Thymus (tissue), 11 donors: Measurements from ENCODE around the gene GPAT3. TPM values are rescaled to one million over a fixed set of nuclear protein-coding genes. Genes with fewer than 3 reads are reported as not detected.
A peak's percentile ranks its signal among the peaks of the same experiment; 100 is the strongest.

Experiments
- DNase-seq, 9 donors: peaks; one replicate each; pipeline ENCODE4 v3.0.0-alpha.2; 2013; ENCODE audit warnings: low spot score in 9 of 9, low read depth in 6 of 9, missing footprints in 1 of 9
- H3K27ac ChIP-seq, 2 donors: one replicate each; pipeline ENCODE4 v1.5.1; 2013; ENCODE audit warnings: control low read depth in 1 of 2, low read depth in 1 of 2, low read length in 1 of 2, mild to moderate bottlenecking in 1 of 2, moderate library complexity in 1 of 2
- H3K27me3 ChIP-seq, 2 donors: one replicate each; pipeline ENCODE4 v1.5.1; 2013; ENCODE audit warnings: low read length in 1 of 2; ENCODE audit not compliant: control insufficient read depth in 2 of 2, insufficient read depth in 1 of 2
- H3K36me3 ChIP-seq, 2 donors: one replicate each; pipeline ENCODE4 v1.5.1; 2013; ENCODE audit warnings: low read length in 1 of 2, mild to moderate bottlenecking in 1 of 2, moderate library complexity in 1 of 2; ENCODE audit not compliant: control insufficient read depth in 2 of 2, insufficient read depth in 2 of 2
- H3K4me1 ChIP-seq, 2 donors: one replicate each; pipeline ENCODE4 v1.5.1; 2013; ENCODE audit warnings: low read length in 2 of 2; ENCODE audit not compliant: control insufficient read depth in 2 of 2, insufficient read depth in 2 of 2
- H3K4me3 ChIP-seq, 2 donors: one replicate each; pipeline ENCODE4 v1.5.1; 2013; ENCODE audit warnings: low read length in 2 of 2, control low read depth in 1 of 2, mild to moderate bottlenecking in 1 of 2
- H3K9me3 ChIP-seq, 2 donors: one replicate each; pipeline ENCODE4 v1.5.1; 2013; ENCODE audit warnings: low read length in 1 of 2, mild to moderate bottlenecking in 1 of 2; ENCODE audit not compliant: control insufficient read depth in 2 of 2, insufficient read depth in 1 of 2
- WGBS: extraction: QIAGEN DNeasy Blood & Tissue Kit; methylation state at CpG from one replicate; pipeline ENCODE4 v1.1.7; 2013; 5-methylcytosine and 5-hydroxymethylcytosine counted together
- polyA plus RNA-seq: library from polyadenylated mRNA; stranded (reverse); fragments of 200-250 nt; gene quantifications from one replicate; pipeline ENCODE4 v1.2.3, GENCODE V29; 2013
- total RNA-seq: library from RNA; stranded (reverse); fragments of 120-200 nt; gene quantifications from one replicate; pipeline ENCODE4 v1.2.4, GENCODE V29; 2013
- donor health status: healthy.

GPAT3 gene
- total and polyA plus RNA-seq, 2 donors: 1.8 to 2.6 TPM

GRCh38 chr4:83582289-83582785 is 46.4 kb downstream of the GPAT3 start:
- H3K4me3 ChIP-seq: no peak overlapping the region
- 86% methylated on average over 7 of the region's 7 CpGs for WGBS
- no peak overlapping the region for H3K27ac ChIP-seq
- peak in 1 of 9 donors; percentile 2 for DNase-seq
- H3K4me1 ChIP-seq: no peaks in the 10 kb centered on the region
- no peaks in the 10 kb centered on the region for H3K36me3 ChIP-seq
- H3K27me3 ChIP-seq: no peaks in the 10 kb centered on the region
- no peaks in the 10 kb centered on the region for H3K9me3 ChIP-seq

DNA sequence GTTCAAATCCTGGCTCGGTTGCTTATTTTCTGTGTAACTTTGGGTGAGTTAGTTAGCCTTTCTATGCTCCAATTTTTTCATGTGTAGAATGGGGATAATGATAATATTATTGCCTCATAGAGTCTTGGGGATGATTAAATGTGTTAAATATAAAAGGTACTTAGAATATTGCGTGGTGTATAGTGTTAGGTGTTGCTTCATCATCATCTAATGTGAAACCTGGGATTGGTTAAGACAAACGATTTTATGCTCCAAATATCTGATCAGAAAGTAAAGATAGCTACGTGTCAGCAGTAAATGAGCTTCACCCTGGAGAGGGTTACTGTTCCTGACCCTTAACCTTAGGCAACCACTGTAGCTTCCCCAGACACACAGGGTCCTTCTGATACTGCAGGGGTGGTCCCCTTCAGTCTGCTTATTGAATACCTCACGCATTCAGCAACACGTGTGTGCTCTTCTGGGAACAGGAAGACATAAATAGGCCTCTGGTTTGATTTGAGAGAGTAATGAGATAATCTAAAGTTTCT is 50.1 kb downstream of the GPAT3 start:
- no peak overlapping the region for H3K4me3 ChIP-seq
- H3K9me3 ChIP-seq: no peaks in the 10 kb centered on the region
- H3K36me3 ChIP-seq: no peaks in the 10 kb centered on the region
- no peak overlapping the region for H3K27ac ChIP-seq
- H3K4me1 ChIP-seq: no peaks in the 10 kb centered on the region
- DNase-seq: no peak
- 91% methylated on average over 6 of the region's 6 CpGs for WGBS
- H3K27me3 ChIP-seq: no peaks in the 10 kb centered on the region

GRCh38 chr4:83589279-83589678 is 53.4 kb downstream of the GPAT3 start:
- Histone ChIP-seq H3K27ac (no peak overlapping the region), H3K9me3 (no peaks in the 10 kb centered on the region), H3K4me3 (no peak overlapping the region), H3K4me1 (no peaks in the 10 kb centered on the region), H3K27me3 (no peaks in the 10 kb centered on the region), H3K36me3 (no peaks in the 10 kb centered on the region)
- DNase-seq: no peak
- 89% methylated on average over 3 of the region's 3 CpGs for WGBS

GRCh38 chr4:83591056-83591455 is 55.1 kb downstream of the GPAT3 start:
- H3K27me3 ChIP-seq: no peaks in the 10 kb centered on the region
- H3K36me3 ChIP-seq: no peaks in the 10 kb centered on the region
- no peak for DNase-seq
- H3K27ac ChIP-seq: no peak overlapping the region
- H3K9me3 ChIP-seq: no peaks in the 10 kb centered on the region
- no peaks in the 10 kb centered on the region for H3K4me1 ChIP-seq
- WGBS: 98% methylated on average over 4 of the region's 4 CpGs
- no peak overlapping the region for H3K4me3 ChIP-seq

- DNase-seq: no peak
- H3K36me3 ChIP-seq: no peaks in the 10 kb centered on the region
- no peak overlapping the region for H3K4me3 ChIP-seq
- WGBS: 91% methylated on average over 1 of the region's 1 CpG
- H3K4me1 ChIP-seq: no peaks in the 10 kb centered on the region
- no peaks in the 10 kb centered on the region for H3K27me3 ChIP-seq
- H3K9me3 ChIP-seq: no peaks in the 10 kb centered on the region
- no peak overlapping the region for H3K27ac ChIP-seq
Observed at GRCh38 chr4:83591730-83592129, 55.8 kb downstream of the GPAT3 start.

GRCh38 chr4:83599183-83599582 is 63.3 kb downstream of the GPAT3 start:
- Histone ChIP-seq H3K9me3 (no peaks in the 10 kb centered on the region), H3K4me1 (no peaks in the 10 kb centered on the region), H3K4me3 (no peak overlapping the region), H3K36me3 (no peaks in the 10 kb centered on the region), H3K27ac (no peak overlapping the region), H3K27me3 (no peaks in the 10 kb centered on the region)
- 100% methylated on average over 1 of the region's 1 CpG for WGBS
- peak in 1 of 9 donors; percentile 13 for DNase-seq

- no peaks in the 10 kb centered on the region for H3K36me3 ChIP-seq
- H3K4me1 ChIP-seq: no peaks in the 10 kb centered on the region
- no peak overlapping the region for H3K4me3 ChIP-seq
- H3K9me3 ChIP-seq: no peaks in the 10 kb centered on the region
- no peaks in the 10 kb centered on the region for H3K27me3 ChIP-seq
- WGBS: 95% methylated on average over 3 of the region's 3 CpGs
- DNase-seq: no peak
- H3K27ac ChIP-seq: no peak overlapping the region
Observed at GRCh38 chr4:83603129-83603528, 67.2 kb downstream of the GPAT3 start.

DNA sequence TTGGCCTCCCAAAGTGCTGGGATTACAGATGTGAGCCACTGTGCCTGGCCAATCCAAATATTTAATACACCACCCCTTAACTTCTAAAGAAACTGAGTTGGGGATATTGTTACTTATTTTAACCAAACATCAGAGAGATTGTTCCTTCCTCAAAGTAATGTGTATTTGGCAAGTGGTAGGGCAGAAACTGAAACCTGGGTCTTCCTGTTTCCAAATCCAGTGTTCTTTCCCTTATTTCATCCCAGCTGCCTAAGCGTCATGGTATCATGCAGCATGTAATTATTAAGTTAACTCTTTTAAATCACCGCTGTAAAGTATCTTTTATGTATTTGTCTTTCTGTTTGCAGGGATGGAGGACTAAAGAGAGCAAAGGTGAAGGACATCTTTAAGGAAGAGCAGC is 68.4 kb downstream of the GPAT3 start:
- H3K4me3 ChIP-seq: no peak overlapping the region
- no peaks in the 10 kb centered on the region for H3K36me3 ChIP-seq
- 93% methylated on average over 2 of the region's 2 CpGs for WGBS
- no peaks in the 10 kb centered on the region for H3K4me1 ChIP-seq
- no peaks in the 10 kb centered on the region for H3K27me3 ChIP-seq
- no peaks in the 10 kb centered on the region for H3K9me3 ChIP-seq
- no peak for DNase-seq
- no peak overlapping the region for H3K27ac ChIP-seq

GRCh38 chr4:83605210-83605609 is 69.3 kb downstream of the GPAT3 start:
- no peak for DNase-seq
- Histone ChIP-seq H3K27me3 (no peaks in the 10 kb centered on the region), H3K27ac (no peak overlapping the region), H3K9me3 (no peaks in the 10 kb centered on the region), H3K36me3 (no peaks in the 10 kb centered on the region), H3K4me3 (no peak overlapping the region), H3K4me1 (no peaks in the 10 kb centered on the region)
- WGBS: 98% methylated on average over 3 of the region's 3 CpGs
